Measurements from ENCODE around the gene LPCAT2. TPM values are rescaled to one million over a fixed set of nuclear protein-coding genes. Genes with fewer than 3 reads are reported as not detected.

Gene LPCAT2
- total and polyA plus RNA-seq, 2 of the 8 experiments (the other 6 are each of a cell fraction or from before 2014, with no cell fraction given) = 2.2 to 10.6 TPM

DNA sequence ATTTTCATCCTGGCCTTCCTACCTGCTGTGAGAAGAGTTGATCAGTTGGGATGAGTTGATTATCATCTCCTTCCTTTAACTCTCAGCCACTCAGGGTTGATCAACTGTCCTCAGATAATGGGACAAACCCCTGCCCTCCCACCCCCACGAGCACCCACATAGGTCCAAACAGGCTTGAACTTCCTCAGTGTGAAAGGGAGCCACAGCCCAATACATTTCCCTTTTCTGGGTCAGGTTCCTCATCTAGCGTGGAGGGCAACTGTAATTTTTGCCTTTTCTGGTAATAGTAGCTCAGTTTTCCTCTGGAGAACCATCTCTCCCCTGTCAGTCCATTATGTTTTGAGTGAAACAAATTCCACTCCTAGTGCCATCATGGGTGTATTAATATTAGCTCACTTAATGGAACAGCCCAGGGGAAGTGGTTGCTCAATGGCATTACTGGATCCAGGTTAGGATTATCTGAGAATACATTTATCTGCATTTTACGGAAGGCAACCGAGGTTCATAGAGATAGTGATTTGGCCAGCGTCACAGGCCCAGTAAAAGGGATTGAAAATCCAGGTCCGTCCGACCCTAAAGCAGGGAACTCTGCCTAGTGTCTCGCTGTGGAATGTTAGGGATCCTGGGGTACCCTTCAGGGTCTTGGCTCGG, 476 bp upstream of the LPCAT2 start:
- WGBS, 2 experiments (ENCODE audit: extremely low coverage in 1 of 2, insufficient coverage in 1 of 2, insufficient read length in 1 of 2, insufficient replicate concordance in 2 of 2, low coverage in 1 of 2, low lambda C conversion rate in 2 of 2, missing lambda C conversion rate in 1 of 2) = 52% methylated on average over 9 of the region's 9 CpGs; no CpG with 5 or more reads in 1 of the 2 experiments
- H3K18ac ChIP-seq (ENCODE audit: extremely low read depth, low read length) = no peak overlapping the region
- ChIA-PET CTCF (ENCODE audit: partially characterized antibody) (interaction anchor here (0.7 to 1.0 kb wide), 2 partner anchors 9 to 43 kb away, joined by 3 to 6 read pairs; no protein-coding TSS in a partner anchor), POLR2A (ENCODE audit: partially characterized antibody) (interaction anchor here (0.9 kb wide), 1 partner anchor 28 kb away, joined by 3 read pairs; no protein-coding TSS in a partner anchor)
- H3K9ac ChIP-seq (replicated peaks in 1 of 4; ENCODE audit: extremely low read depth in 1 of 4, low read depth in 3 of 4, low read length in 3 of 4) = no peak overlapping the region
- peak overlapping the region; percentile 88; the same call in 1 of the 2 replicates for H2AFZ ChIP-seq (ENCODE audit: low read length)
- no peak overlapping the region for H2BK12ac ChIP-seq (ENCODE audit: low read depth, low read length)
- FAIRE-seq = no peak
- no peak overlapping the region for H2BK15ac ChIP-seq (ENCODE audit: low read length)
- H4K91ac ChIP-seq (replicated peaks; ENCODE audit: insufficient read length, low read length) = no peak overlapping the region
- peaks cover 6% of the 10 kb centered on the region; the same call in 1 of the 2 replicates for H3K23me2 ChIP-seq (ENCODE audit: low read depth, low read length)
- no peak overlapping the region for H4K8ac ChIP-seq (ENCODE audit: extremely low read depth, insufficient read depth, low read length)
- H3K27ac ChIP-seq (ENCODE audit: low read depth, low read length) = no peak overlapping the region
- H3K4me2 ChIP-seq (ENCODE audit: insufficient read depth in 1 of 2, low read depth in 2 of 2, low read length in 2 of 2) = peak overlapping the region; percentile 93 to 97
- peaks cover 9 to 11% of the 10 kb centered on the region in 2 experiments; a peak in 2 of 4 replicates for H3K9me3 ChIP-seq (ENCODE audit: insufficient read depth in 2 of 2, low read depth in 1 of 2, low read length in 1 of 2)
- H2BK120ac ChIP-seq (replicated peaks; ENCODE audit: low read depth, low read length) = no peak overlapping the region
- peaks cover 0 to 5% (median 2%) of the 10 kb centered on the region in 4 experiments; a peak in 4 of 8 replicates for H3K36me3 ChIP-seq (ENCODE audit: control insufficient read depth in 2 of 4, insufficient read depth in 4 of 4, low read length in 3 of 4)
- no peaks in the 10 kb centered on the region for H3K79me1 ChIP-seq (ENCODE audit: low read depth, low read length)
- H4K5ac ChIP-seq (ENCODE audit: insufficient read length, low read depth, low read length) = no peak overlapping the region
- H2BK5ac ChIP-seq (ENCODE audit: low read depth, low read length) = no peak overlapping the region
- no peaks in the 10 kb centered on the region for H3K79me2 ChIP-seq (ENCODE audit: control insufficient read depth in 1 of 2, insufficient read depth in 2 of 2, low read length in 2 of 2)
- H3K4me1 ChIP-seq (replicated peaks in 1 of 4; ENCODE audit: control insufficient read depth in 3 of 4, insufficient read depth in 4 of 4, low read length in 3 of 4) = peaks cover 0 to 4% (median 2%) of the 10 kb centered on the region in 4 experiments; a peak in 4 of 7 replicates
- no peaks in the 10 kb centered on the region; a peak in 1 of 7 replicates for H3K27me3 ChIP-seq (replicated peaks in 1 of 4; ENCODE audit: control insufficient read depth in 3 of 4, extremely low read depth in 1 of 4, insufficient read depth in 3 of 4, low read length in 3 of 4)
- H3K56ac ChIP-seq (replicated peaks; ENCODE audit: insufficient read length, low read depth, low read length) = no peak overlapping the region
- no peak overlapping the region for H2AK5ac ChIP-seq (ENCODE audit: low read depth, low read length)
- no peak overlapping the region for H3K4ac ChIP-seq (replicated peaks; ENCODE audit: insufficient read length, low read depth, low read length)
- no peak for DNase-seq (ENCODE audit: low read depth in 1 of 2, low spot score in 2 of 2)
- no peak overlapping the region for H2BK20ac ChIP-seq (ENCODE audit: low read length)
- H4K20me1 ChIP-seq (replicated peaks in 1 of 2; ENCODE audit: control insufficient read depth in 1 of 2, insufficient read depth in 2 of 2, low read length in 2 of 2) = no peaks in the 10 kb centered on the region
- H3K4me3 ChIP-seq (ENCODE audit: extremely low read depth in 1 of 4, insufficient read depth in 2 of 4, low read depth in 3 of 4, low read length in 4 of 4) = peak overlapping the region; percentile 53 to 84 (median 57); a peak in 5 of 8 replicates
- H3K23ac ChIP-seq (ENCODE audit: insufficient read length) = no peak overlapping the region
- no peak overlapping the region for H3K14ac ChIP-seq (ENCODE audit: insufficient read length)
- TF ChIP-seq, protein P1, sequence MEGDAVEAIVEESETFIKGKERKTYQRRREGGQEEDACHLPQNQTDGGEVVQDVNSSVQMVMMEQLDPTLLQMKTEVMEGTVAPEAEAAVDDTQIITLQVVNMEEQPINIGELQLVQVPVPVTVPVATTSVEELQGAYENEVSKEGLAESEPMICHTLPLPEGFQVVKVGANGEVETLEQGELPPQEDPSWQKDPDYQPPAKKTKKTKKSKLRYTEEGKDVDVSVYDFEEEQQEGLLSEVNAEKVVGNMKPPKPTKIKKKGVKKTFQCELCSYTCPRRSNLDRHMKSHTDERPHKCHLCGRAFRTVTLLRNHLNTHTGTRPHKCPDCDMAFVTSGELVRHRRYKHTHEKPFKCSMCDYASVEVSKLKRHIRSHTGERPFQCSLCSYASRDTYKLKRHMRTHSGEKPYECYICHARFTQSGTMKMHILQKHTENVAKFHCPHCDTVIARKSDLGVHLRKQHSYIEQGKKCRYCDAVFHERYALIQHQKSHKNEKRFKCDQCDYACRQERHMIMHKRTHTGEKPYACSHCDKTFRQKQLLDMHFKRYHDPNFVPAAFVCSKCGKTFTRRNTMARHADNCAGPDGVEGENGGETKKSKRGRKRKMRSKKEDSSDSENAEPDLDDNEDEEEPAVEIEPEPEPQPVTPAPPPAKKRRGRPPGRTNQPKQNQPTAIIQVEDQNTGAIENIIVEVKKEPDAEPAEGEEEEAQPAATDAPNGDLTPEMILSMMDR (IDR thresholded peaks at IDR 0.05; ENCODE audit: control extremely low read depth in 1 of 3, insufficient read depth in 1 of 3, low read depth in 1 of 3, low read length in 3 of 3) = no peak
